GM12874 (cell line): ENCODE measurements around the gene UGT1A10.

Source experiments
- CTCF ChIP-seq: IDR thresholded peaks from 2 replicates; pipeline ENCODE4 v1.5.1; 2011; ENCODE audit warnings: low read depth, mild to moderate bottlenecking, control low read depth, low read length, moderate library complexity; ENCODE audit not compliant: insufficient read depth

The UGT1A10 gene

GRCh38 chr2:233818639-233819621 lies 182.7 kb downstream of the UGT1A10 start:
- TF ChIP-seq CTCF = no peak

- TF ChIP-seq CTCF = no peak
Observed at GRCh38 chr2:233819884-233820773, 183.9 kb downstream of the UGT1A10 start.

DNA sequence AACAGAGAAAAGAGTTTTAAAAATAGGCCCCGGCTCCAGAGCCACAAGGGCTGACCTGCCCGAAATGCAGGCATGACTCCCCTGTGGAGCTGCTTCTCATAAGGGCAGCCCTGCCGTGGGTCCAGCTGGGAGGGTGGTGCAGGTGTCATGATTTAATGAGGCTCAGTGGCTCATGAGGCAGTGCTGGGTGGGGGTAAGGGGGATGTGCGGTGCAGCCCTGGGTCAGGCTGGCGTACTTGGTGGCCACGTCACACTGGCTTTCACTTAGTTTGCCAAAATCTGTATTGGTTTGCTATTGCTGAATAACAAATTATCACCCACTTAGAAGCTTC lies 184.5 kb downstream of the UGT1A10 start:
- no peak for TF ChIP-seq CTCF

GRCh38 chr2:233821196-233821595 lies 184.9 kb downstream of the UGT1A10 start:
- no peak for TF ChIP-seq CTCF

- TF ChIP-seq CTCF = no peak
Observed at GRCh38 chr2:233821709-233822100, 185.5 kb downstream of the UGT1A10 start.

GRCh38 chr2:233822101-233822771 lies 186.0 kb downstream of the UGT1A10 start:
- TF ChIP-seq CTCF = no peak
